ENCODE measurements around the gene SPATA6L.

The SPATA6L gene

GRCh38 chr9:4674783-4675182 lies 8.5 kb upstream of the SPATA6L start:
- Histone ChIP-seq H3K36me3 (replicated peaks) (no peaks in the 10 kb centered on the region), H3K4me3 (ENCODE audit: low read depth, low read length) (no peak overlapping the region), H3K27me3 (replicated peaks) (no peaks in the 10 kb centered on the region), H3K27ac (no peak overlapping the region)
- TF ChIP-seq CTCF (IDR thresholded peaks at IDR 0.05; ENCODE audit: low read depth, low read length, missing control alignments): no peak
- in situ Hi-C loops (cut with HindIII; ENCODE audit: low pct_ligation_motif_present, low sequenced_read_pairs): no loop called here
- no peak for DNase-seq

GRCh38 chr9:4671737-4672136 lies 5.5 kb upstream of the SPATA6L start:
- H3K4me3 ChIP-seq (ENCODE audit: low read depth, low read length): no peak overlapping the region
- no peak overlapping the region for H3K27ac ChIP-seq
- DNase-seq: no peak
- in situ Hi-C loops (cut with HindIII; ENCODE audit: low pct_ligation_motif_present, low sequenced_read_pairs): no loop called here
- H3K36me3 ChIP-seq (replicated peaks): no peaks in the 10 kb centered on the region
- no peaks in the 10 kb centered on the region for H3K27me3 ChIP-seq (replicated peaks)
- no peak for TF ChIP-seq CTCF (IDR thresholded peaks at IDR 0.05; ENCODE audit: low read depth, low read length, missing control alignments)

- TF ChIP-seq CTCF (IDR thresholded peaks at IDR 0.05; ENCODE audit: low read depth, low read length, missing control alignments): no peak
- Histone ChIP-seq H3K27me3 (replicated peaks) (no peaks in the 10 kb centered on the region), H3K4me3 (ENCODE audit: low read depth, low read length) (no peak overlapping the region), H3K36me3 (replicated peaks) (no peaks in the 10 kb centered on the region), H3K27ac (no peak overlapping the region)
- in situ Hi-C loops (cut with HindIII; ENCODE audit: low pct_ligation_motif_present, low sequenced_read_pairs): no loop called here
- no peak for DNase-seq
Measured at GRCh38 chr9:4670591-4670990, 4.3 kb upstream of the SPATA6L start.

DNA sequence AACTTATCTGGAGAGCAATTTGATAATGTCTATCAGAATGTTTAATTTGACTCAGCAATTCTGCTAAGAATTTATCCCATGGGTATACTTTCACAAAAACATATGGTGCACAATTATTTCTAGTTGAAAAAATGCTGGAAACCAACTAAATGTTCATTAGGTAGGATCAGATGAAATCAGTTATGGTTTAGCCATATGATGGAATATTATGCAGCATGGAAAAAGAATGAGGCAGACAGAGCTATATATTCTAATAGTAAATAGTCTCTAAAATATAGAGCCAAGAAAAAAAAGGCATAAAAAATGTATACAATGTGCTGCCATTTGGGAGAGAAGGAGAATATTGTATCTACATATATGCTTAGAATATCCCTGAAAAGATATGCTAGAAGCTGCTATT lies 3.6 kb upstream of the SPATA6L start:
- no peak overlapping the region for H3K27ac ChIP-seq
- no peak overlapping the region for H3K4me3 ChIP-seq (ENCODE audit: low read depth, low read length)
- no peaks in the 10 kb centered on the region for H3K27me3 ChIP-seq (replicated peaks)
- no peaks in the 10 kb centered on the region for H3K36me3 ChIP-seq (replicated peaks)
- no peak for TF ChIP-seq CTCF (IDR thresholded peaks at IDR 0.05; ENCODE audit: low read depth, low read length, missing control alignments)
- no peak for DNase-seq
- in situ Hi-C loops (cut with HindIII; ENCODE audit: low pct_ligation_motif_present, low sequenced_read_pairs): no loop called here

DNA sequence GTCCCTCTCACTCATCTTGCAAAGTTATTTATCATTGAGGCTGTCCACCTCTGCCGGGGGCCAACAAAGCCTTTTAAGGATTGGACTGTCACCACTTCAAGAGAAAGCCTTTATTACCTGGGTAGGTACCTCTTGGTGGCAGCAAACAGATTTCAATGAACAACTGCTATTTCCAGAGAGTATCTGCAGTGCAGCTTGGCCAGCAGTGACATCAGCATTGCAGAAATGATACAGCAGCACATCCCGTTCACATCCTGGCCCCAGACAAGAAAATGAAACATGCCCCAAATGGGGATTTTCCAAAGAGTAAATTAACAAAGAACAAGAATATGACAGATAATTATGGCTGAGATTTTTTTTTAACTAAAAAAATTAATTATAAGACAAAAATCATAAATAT lies 2.3 kb upstream of the SPATA6L start:
- Histone ChIP-seq H3K36me3 (replicated peaks) (no peaks in the 10 kb centered on the region), H3K27me3 (replicated peaks) (no peaks in the 10 kb centered on the region), H3K4me3 (ENCODE audit: low read depth, low read length) (no peak overlapping the region), H3K27ac (no peak overlapping the region)
- no peak for TF ChIP-seq CTCF (IDR thresholded peaks at IDR 0.05; ENCODE audit: low read depth, low read length, missing control alignments)
- no peak for DNase-seq
- in situ Hi-C loops (cut with HindIII; ENCODE audit: low pct_ligation_motif_present, low sequenced_read_pairs): no loop called here

GRCh38 chr9:4667681-4668080 lies 1.4 kb upstream of the SPATA6L start:
- in situ Hi-C loops (cut with HindIII; ENCODE audit: low pct_ligation_motif_present, low sequenced_read_pairs): no loop called here
- H3K27ac ChIP-seq: no peak overlapping the region
- TF ChIP-seq CTCF (IDR thresholded peaks at IDR 0.05; ENCODE audit: low read depth, low read length, missing control alignments): no peak
- DNase-seq: no peak
- H3K36me3 ChIP-seq (replicated peaks): no peaks in the 10 kb centered on the region
- H3K27me3 ChIP-seq (replicated peaks): no peaks in the 10 kb centered on the region
- H3K4me3 ChIP-seq (ENCODE audit: low read depth, low read length): no peak overlapping the region

Measured in brain microvascular endothelial cell (primary cell).